ENCODE data around the gene TUBA4B.

DNA sequence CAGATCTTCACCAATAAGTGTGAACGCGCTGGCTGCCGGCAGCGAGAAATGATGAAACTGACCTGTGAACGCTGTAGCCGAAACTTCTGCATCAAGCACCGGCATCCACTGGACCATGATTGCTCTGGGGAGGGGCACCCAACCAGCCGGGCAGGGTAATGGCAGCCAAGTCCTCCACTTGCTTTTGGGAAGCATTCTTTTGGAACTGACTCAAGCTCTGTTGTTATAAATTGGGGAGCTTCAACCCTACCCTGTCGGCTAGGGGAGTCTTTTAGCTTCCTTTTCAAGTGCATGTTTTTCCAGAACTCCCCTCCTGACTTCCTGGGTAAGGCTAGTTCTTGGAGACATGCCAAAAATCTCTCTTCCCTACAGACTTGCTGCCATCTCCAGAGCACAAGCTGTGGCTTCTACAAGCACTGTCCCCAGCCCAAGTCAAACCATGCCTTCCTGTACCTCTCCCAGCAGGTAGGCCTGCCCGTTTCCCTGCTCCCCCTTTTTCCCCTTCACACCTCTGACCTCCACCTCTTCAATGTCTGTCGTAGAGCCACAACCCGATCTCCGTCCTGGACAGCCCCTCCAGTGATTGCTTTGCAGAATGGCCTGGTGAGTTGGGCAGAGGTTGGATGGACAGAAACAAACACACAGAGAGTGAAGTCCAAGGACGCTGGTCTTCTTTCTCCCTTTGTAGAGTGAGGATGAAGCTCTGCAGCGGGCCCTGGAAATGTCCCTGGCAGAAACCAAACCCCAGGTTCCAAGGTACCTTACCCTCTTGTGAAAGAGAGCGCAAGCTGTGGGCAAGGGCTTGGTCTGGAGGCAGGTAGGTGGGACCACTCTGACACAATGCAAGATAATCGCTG is 44.9 kb upstream of the TUBA4B start:
- TF ChIP-seq, protein P1, sequence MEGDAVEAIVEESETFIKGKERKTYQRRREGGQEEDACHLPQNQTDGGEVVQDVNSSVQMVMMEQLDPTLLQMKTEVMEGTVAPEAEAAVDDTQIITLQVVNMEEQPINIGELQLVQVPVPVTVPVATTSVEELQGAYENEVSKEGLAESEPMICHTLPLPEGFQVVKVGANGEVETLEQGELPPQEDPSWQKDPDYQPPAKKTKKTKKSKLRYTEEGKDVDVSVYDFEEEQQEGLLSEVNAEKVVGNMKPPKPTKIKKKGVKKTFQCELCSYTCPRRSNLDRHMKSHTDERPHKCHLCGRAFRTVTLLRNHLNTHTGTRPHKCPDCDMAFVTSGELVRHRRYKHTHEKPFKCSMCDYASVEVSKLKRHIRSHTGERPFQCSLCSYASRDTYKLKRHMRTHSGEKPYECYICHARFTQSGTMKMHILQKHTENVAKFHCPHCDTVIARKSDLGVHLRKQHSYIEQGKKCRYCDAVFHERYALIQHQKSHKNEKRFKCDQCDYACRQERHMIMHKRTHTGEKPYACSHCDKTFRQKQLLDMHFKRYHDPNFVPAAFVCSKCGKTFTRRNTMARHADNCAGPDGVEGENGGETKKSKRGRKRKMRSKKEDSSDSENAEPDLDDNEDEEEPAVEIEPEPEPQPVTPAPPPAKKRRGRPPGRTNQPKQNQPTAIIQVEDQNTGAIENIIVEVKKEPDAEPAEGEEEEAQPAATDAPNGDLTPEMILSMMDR (IDR thresholded peaks at IDR 0.05) = no peak
- TF ChIP-seq POLR2AphosphoS5 (IDR thresholded peaks at IDR 0.05; ENCODE audit: low read depth, low read length) = no peak

All from Panc1 (cell line).